Gastroesophageal sphincter (tissue), 4 donors: ENCODE measurements around the gene PRDM16. TPM values are rescaled to one million over a fixed set of nuclear protein-coding genes. Genes with fewer than 3 reads are reported as not detected.

Experiments used
- ATAC-seq: fragments of 150-250 bp; one replicate; pipeline ENCODE4 v1.9.1; 2016; ENCODE audit warnings: mild to moderate bottlenecking, moderate library complexity
- H3K27ac ChIP-seq, 4 donors: fragments of 200-600 bp; sonication (generic) in 3 of 4; 1 replicate in 3 of 4; 2 replicates in 1 of 4; pipeline ENCODE4 v1.5.1; 2016 to 2019
- H3K27me3 ChIP-seq: fragments of 200-600 bp; sonication (generic); one replicate; pipeline ENCODE4 v1.5.1; 2019
- H3K36me3 ChIP-seq, 2 donors: fragments of 200-600 bp; sonication (generic); one replicate each; pipeline ENCODE4 v1.5.1; 2019; ENCODE audit warnings: control low read depth in 1 of 2
- H3K4me1 ChIP-seq, 3 donors: fragments of 200-600 bp; sonication (generic); 1 replicate in 2 of 3; 2 replicates in 1 of 3; pipeline ENCODE4 v1.5.1; 2016 to 2019; ENCODE audit warnings: control low read depth in 2 of 3
- H3K4me3 ChIP-seq, 2 donors: fragments of 200-600 bp; sonication (generic); one replicate each; pipeline ENCODE4 v1.5.1; 2019; ENCODE audit warnings: mild to moderate bottlenecking in 1 of 2, moderate library complexity in 1 of 2
- H3K9me3 ChIP-seq, 3 donors: fragments of 200-600 bp; sonication (generic); one replicate each; pipeline ENCODE4 v1.5.1; 2017 to 2019; ENCODE audit warnings: control low read depth in 2 of 3
- CTCF ChIP-seq, 4 experiments: fragments of 200-600 bp in 2 of 4; fragments of 450-650 bp in 2 of 4; sonication (generic) in 1 of 4; IDR thresholded peaks; one replicate each; pipeline ENCODE4 v1.5.1; 2017 to 2019; ENCODE audit warnings: antibody characterized with exemption in 4 of 4, mild to moderate bottlenecking in 2 of 4, moderate library complexity in 2 of 4
- EP300 ChIP-seq: sonication (generic); formaldehyde crosslinking; IDR thresholded peaks from one replicate; pipeline ENCODE4 v1.6.1; 2017; ENCODE audit warnings: antibody characterized with exemption, mild to moderate bottlenecking
- POLR2A ChIP-seq, 2 donors: fragments of 450-650 bp; IDR thresholded peaks; one replicate each; pipeline ENCODE4 v1.6.1; 2017; ENCODE audit warnings: antibody characterized with exemption in 2 of 2, mild to moderate bottlenecking in 2 of 2, moderate library complexity in 1 of 2
- POLR2AphosphoS5 ChIP-seq: sonication (generic); formaldehyde crosslinking; IDR thresholded peaks from one replicate; pipeline ENCODE4 v1.6.1; 2017; ENCODE audit warnings: antibody characterized with exemption
- WGBS, 2 donors: methylation state at CpG; one replicate each; pipeline ENCODE4 v1.1.5; 2018; ENCODE audit warnings: low coverage in 1 of 2; 5-methylcytosine and 5-hydroxymethylcytosine counted together
- total RNA-seq, 4 donors: library from RNA; depleted of rRNA; stranded (reverse); fragments of >200 nt; gene quantifications; one replicate each; pipeline ENCODE4 v1.1.0, GENCODE V29; 2016

PRDM16 gene
- total RNA-seq, 4 donors from 2014 or later: 1.1 to 3.4 (median 1.6) TPM

- no CpG with 5 or more reads among the region's 19 CpGs for WGBS, 2 donors
- Histone ChIP-seq H3K9me3 (no peaks in the 10 kb centered on the region), H3K4me1 (no peaks in the 10 kb centered on the region), H3K27ac (no peak overlapping the region), H3K36me3 (no peaks in the 10 kb centered on the region), H3K4me3 (no peak overlapping the region), H3K27me3 (peaks cover 29% of the 10 kb centered on the region)
- TF ChIP-seq POLR2A (IDR thresholded peaks at IDR 0.05) (no peak), CTCF (IDR thresholded peaks at IDR 0.05) (no peak), EP300 (no peak), POLR2AphosphoS5 (no peak)
- no peak for ATAC-seq
Observed at GRCh38 chr1:3156936-3157335, 87.9 kb downstream of the PRDM16 start.

- no peaks in the 10 kb centered on the region for H3K9me3 ChIP-seq
- no peak overlapping the region for H3K27ac ChIP-seq
- no peaks in the 10 kb centered on the region for H3K4me1 ChIP-seq
Observed at GRCh38 chr1:3158347-3158746, 89.3 kb downstream of the PRDM16 start.

GRCh38 chr1:3159121-3159520 lies 90.1 kb downstream of the PRDM16 start:
- no peaks in the 10 kb centered on the region for H3K9me3 ChIP-seq
- peaks cover 25% of the 10 kb centered on the region for H3K27me3 ChIP-seq
- TF ChIP-seq EP300 (no peak), POLR2A (IDR thresholded peaks at IDR 0.05) (no peak), POLR2AphosphoS5 (no peak), CTCF (IDR thresholded peaks at IDR 0.05) (no peak)
- H3K36me3 ChIP-seq: no peaks in the 10 kb centered on the region
- WGBS, 2 donors: 96% methylated on average over 4 of the region's 10 CpGs; no CpG with 5 or more reads in 1 of the 2 donors
- H3K4me3 ChIP-seq: no peak overlapping the region
- no peaks in the 10 kb centered on the region for H3K4me1 ChIP-seq
- H3K27ac ChIP-seq: no peak overlapping the region
- no peak for ATAC-seq

More at GRCh38 chr1:3158347-3158746, 89.3 kb downstream of the PRDM16 start:
- ATAC-seq: no peak
- Histone ChIP-seq H3K36me3 (no peaks in the 10 kb centered on the region), H3K27me3 (peaks cover 29% of the 10 kb centered on the region), H3K4me3 (no peak overlapping the region)
- 74 to 94% methylated on average over 3 to 4 of the region's 4 CpGs for WGBS, 2 donors
- TF ChIP-seq EP300 (no peak), POLR2AphosphoS5 (no peak), POLR2A (IDR thresholded peaks at IDR 0.05) (no peak), CTCF (IDR thresholded peaks at IDR 0.05) (no peak)

GRCh38 chr1:3159996-3160395 lies 91.0 kb downstream of the PRDM16 start:
- Histone ChIP-seq H3K27me3 (peaks cover 16% of the 10 kb centered on the region), H3K36me3 (no peaks in the 10 kb centered on the region), H3K4me1 (no peaks in the 10 kb centered on the region), H3K27ac (no peak overlapping the region), H3K9me3 (no peaks in the 10 kb centered on the region), H3K4me3 (no peak overlapping the region)
- TF ChIP-seq POLR2A (IDR thresholded peaks at IDR 0.05): no peak
- no peak for TF ChIP-seq EP300
- ATAC-seq: no peak
- 67 to 89% methylated on average over 1 to 3 of the region's 8 CpGs for WGBS, 2 donors

- Histone ChIP-seq H3K36me3 (no peaks in the 10 kb centered on the region), H3K4me1 (no peaks in the 10 kb centered on the region), H3K27ac (no peak overlapping the region), H3K9me3 (no peaks in the 10 kb centered on the region), H3K27me3 (peaks cover 10% of the 10 kb centered on the region), H3K4me3 (no peak overlapping the region)
- WGBS, 2 donors: 93% methylated on average over 2 of the region's 12 CpGs; no CpG with 5 or more reads in 1 of the 2 donors
- ATAC-seq: no peak
- TF ChIP-seq POLR2A (IDR thresholded peaks at IDR 0.05): no peak
- TF ChIP-seq EP300: no peak
- TF ChIP-seq CTCF (IDR thresholded peaks at IDR 0.05): no peak
- no peak for TF ChIP-seq POLR2AphosphoS5
Observed at GRCh38 chr1:3160647-3161145, 91.7 kb downstream of the PRDM16 start.
